ENCODE data around the gene PPM1J. TPM values are rescaled to one million over a fixed set of nuclear protein-coding genes. Genes with fewer than 3 reads are reported as not detected.

The PPM1J gene
- total and polyA plus RNA-seq, 2 of the 13 experiments (the other 11 are each of a cell fraction or from before 2014, with no cell fraction given): 0.07 to 0.22 TPM

DNA sequence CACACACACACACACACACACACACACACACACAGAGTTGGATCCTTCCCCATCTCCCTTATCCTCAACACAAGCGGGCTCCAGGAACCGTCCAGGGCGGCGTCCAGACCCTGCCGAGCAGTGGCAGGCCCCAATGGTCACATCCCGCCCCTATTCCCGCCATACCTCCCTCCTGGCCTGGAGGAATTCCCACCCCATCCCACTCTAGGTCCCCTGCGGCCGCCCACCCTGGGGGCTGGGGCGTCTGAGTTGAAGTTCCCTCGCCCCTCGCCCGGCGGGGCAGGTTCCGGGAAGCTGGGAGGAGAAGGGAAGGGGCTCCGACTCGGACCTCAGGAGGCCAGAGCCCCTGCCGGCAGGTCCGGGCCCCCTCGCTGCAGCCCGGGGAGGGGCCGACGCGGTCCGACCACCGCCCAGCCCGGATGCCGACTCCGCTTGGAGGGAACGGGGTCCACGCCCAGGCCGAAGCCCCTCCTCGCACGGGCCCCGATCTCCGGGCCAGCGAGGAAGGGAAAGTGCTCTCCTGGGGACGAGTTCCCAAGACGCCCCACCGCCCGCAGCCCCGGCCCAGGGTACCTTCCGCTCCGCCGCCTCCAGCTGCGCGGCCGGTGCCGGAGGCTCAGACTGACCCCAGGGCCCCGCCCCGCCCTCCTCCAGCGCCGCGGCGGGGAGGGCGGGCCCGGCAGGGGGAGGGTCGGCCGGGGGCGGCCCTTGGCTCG is 8.5 kb downstream of the PPM1J start, which contains the start of gene RHOC (continued):
- TF ChIP-seq RBAK (CRISPR knock-in tag; IDR thresholded peaks at IDR 0.05) (no peak), GABPA (IDR thresholded peaks at IDR 0.05; ENCODE audit: low read depth, low read length) (no peak), GABPA (CRISPR knock-in tag; IDR thresholded peaks at IDR 0.05; ENCODE audit: low read depth) (no peak), ZNF256 (CRISPR knock-in tag; conservative IDR thresholded peaks at IDR 0.05) (no peak), ZNF451 (CRISPR knock-in tag; IDR thresholded peaks at IDR 0.05) (peak; percentile 68; the same call in 1 of the 2 replicates), KMT2B (CRISPR knock-in tag; IDR thresholded peaks at IDR 0.05) (no peak), MED1 (CRISPR knock-in tag; IDR thresholded peaks at IDR 0.05) (no peak), ZNF382 (CRISPR knock-in tag; IDR thresholded peaks at IDR 0.05; ENCODE audit: borderline replicate concordance) (no peak), NR1H2 (CRISPR knock-in tag; IDR thresholded peaks at IDR 0.05; ENCODE audit: borderline replicate concordance, low read depth) (no peak), ATF7 (IDR thresholded peaks at IDR 0.05) (no peak), ATF7 (CRISPR knock-in tag; IDR thresholded peaks at IDR 0.05) (no peak), KDM3A (CRISPR knock-in tag; IDR thresholded peaks at IDR 0.05; ENCODE audit: low read depth) (no peak), NFE2L1 (CRISPR knock-in tag; IDR thresholded peaks at IDR 0.05; ENCODE audit: borderline replicate concordance) (no peak), NFRKB (IDR thresholded peaks at IDR 0.05) (no peak), FOXK2 (IDR thresholded peaks at IDR 0.05) (no peak), HOXA5 (CRISPR knock-in tag; IDR thresholded peaks at IDR 0.05) (no peak; the same call in 1 of the 2 replicates), ZNF224 (CRISPR knock-in tag; IDR thresholded peaks at IDR 0.05) (no peak), ZNF326 (CRISPR knock-in tag; IDR thresholded peaks at IDR 0.05; ENCODE audit: borderline replicate concordance) (no peak), GPN1 (CRISPR knock-in tag; IDR thresholded peaks at IDR 0.05; ENCODE audit: borderline replicate concordance) (no peak), RFX3 (CRISPR knock-in tag; IDR thresholded peaks at IDR 0.05) (no peak), ZNF780A (CRISPR knock-in tag; IDR thresholded peaks at IDR 0.05) (peak; percentile 57; the same call in 1 of the 2 replicates), ZNF234 (CRISPR knock-in tag; conservative IDR thresholded peaks at IDR 0.05) (no peak), SP4 (CRISPR knock-in tag; IDR thresholded peaks at IDR 0.05) (peak; percentile 10; the same call in 1 of the 2 replicates), HNRNPL (IDR thresholded peaks at IDR 0.05; ENCODE audit: low read depth, low read length) (no peak)
- TF ChIP-seq, protein P1, sequence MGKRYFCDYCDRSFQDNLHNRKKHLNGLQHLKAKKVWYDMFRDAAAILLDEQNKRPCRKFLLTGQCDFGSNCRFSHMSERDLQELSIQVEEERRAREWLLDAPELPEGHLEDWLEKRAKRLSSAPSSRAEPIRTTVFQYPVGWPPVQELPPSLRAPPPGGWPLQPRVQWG (CRISPR knock-in tag; IDR thresholded peaks at IDR 0.05; ENCODE audit: borderline replicate concordance, low read depth): no peak
- TF ChIP-seq, protein P2, sequence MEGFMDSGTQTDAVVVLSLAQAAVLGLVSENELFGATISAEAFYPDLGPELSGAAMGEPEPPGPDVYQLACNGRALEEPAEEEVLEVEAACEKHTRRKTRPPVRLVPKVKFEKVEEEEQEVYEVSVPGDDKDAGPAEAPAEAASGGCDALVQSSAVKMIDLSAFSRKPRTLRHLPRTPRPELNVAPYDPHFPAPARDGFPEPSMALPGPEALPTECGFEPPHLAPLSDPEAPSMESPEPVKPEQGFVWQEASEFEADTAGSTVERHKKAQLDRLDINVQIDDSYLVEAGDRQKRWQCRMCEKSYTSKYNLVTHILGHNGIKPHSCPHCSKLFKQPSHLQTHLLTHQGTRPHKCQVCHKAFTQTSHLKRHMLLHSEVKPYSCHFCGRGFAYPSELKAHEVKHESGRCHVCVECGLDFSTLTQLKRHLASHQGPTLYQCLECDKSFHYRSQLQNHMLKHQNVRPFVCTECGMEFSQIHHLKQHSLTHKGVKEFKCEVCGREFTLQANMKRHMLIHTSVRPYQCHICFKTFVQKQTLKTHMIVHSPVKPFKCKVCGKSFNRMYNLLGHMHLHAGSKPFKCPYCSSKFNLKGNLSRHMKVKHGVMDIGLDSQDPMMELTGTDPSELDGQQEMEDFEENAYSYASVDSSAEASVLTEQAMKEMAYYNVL (CRISPR knock-in tag; IDR thresholded peaks at IDR 0.05; ENCODE audit: borderline replicate concordance): no peak; the same call in 1 of the 2 replicates
- TF ChIP-seq, protein P3, sequence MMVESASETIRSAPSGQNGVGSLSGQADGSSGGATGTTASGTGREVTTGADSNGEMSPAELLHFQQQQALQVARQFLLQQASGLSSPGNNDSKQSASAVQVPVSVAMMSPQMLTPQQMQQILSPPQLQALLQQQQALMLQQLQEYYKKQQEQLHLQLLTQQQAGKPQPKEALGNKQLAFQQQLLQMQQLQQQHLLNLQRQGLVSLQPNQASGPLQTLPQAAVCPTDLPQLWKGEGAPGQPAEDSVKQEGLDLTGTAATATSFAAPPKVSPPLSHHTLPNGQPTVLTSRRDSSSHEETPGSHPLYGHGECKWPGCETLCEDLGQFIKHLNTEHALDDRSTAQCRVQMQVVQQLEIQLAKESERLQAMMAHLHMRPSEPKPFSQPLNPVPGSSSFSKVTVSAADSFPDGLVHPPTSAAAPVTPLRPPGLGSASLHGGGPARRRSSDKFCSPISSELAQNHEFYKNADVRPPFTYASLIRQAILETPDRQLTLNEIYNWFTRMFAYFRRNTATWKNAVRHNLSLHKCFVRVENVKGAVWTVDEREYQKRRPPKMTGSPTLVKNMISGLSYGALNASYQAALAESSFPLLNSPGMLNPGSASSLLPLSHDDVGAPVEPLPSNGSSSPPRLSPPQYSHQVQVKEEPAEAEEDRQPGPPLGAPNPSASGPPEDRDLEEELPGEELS (CRISPR knock-in tag; IDR thresholded peaks at IDR 0.05): 0 out of 2 replicates have a peak, but pooled peaks have one; percentile 7
- TF ChIP-seq, protein P4, sequence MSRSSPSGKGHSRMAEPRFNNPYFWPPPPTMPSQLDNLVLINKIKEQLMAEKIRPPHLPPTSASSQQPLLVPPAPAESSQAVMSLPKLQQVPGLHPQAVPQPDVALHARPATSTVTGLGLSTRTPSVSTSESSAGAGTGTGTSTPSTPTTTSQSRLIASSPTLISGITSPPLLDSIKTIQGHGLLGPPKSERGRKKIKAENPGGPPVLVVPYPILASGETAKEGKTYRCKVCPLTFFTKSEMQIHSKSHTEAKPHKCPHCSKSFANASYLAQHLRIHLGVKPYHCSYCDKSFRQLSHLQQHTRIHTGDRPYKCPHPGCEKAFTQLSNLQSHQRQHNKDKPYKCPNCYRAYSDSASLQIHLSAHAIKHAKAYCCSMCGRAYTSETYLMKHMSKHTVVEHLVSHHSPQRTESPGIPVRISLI (CRISPR knock-in tag; IDR thresholded peaks at IDR 0.05; ENCODE audit: borderline replicate concordance): no peak

All from HepG2 (cell line).